Endodermal cell (in vitro differentiated cells): ENCODE data around the gene SERPINB5. TPM values are rescaled to one million over a fixed set of nuclear protein-coding genes. Genes with fewer than 3 reads are reported as not detected.

Source experiments
- DNase-seq: peaks from one replicate; pipeline ENCODE4 v3.0.0-alpha.2; 2017
- H3K27ac ChIP-seq: 2 replicates; pipeline ENCODE4 v1.5.1; 2013; ENCODE audit warnings: mild to moderate bottlenecking, low read depth, low read length, moderate library complexity
- H3K27me3 ChIP-seq: 2 replicates; pipeline ENCODE4 v1.6.1; 2013; ENCODE audit warnings: mild to moderate bottlenecking, low read length, moderate library complexity; ENCODE audit not compliant: insufficient read depth, control insufficient read depth, poor library complexity, severe bottlenecking
- H3K36me3 ChIP-seq: 2 replicates; pipeline ENCODE4 v1.7.0; 2013; ENCODE audit warnings: mild to moderate bottlenecking, low read length, moderate library complexity; ENCODE audit not compliant: control insufficient read depth, insufficient read depth
- H3K4me1 ChIP-seq: one replicate; pipeline ENCODE4 v1.7.0; 2013; ENCODE audit warnings: low read length; ENCODE audit not compliant: control insufficient read depth, insufficient read depth
- H3K4me3 ChIP-seq: 2 replicates; pipeline ENCODE4 v1.5.1; 2013; ENCODE audit warnings: mild to moderate bottlenecking, low read length, moderate library complexity
- H3K9ac ChIP-seq: 2 replicates; pipeline ENCODE4 v1.6.1; 2013; ENCODE audit warnings: mild to moderate bottlenecking, low read length, moderate library complexity; ENCODE audit not compliant: poor library complexity, severe bottlenecking; ENCODE audit errors: extremely low read depth
- H3K9me3 ChIP-seq: 2 replicates; pipeline ENCODE4 v1.6.1; 2013; ENCODE audit warnings: mild to moderate bottlenecking, low read length, moderate library complexity; ENCODE audit not compliant: control insufficient read depth
- H3K27ac Mint-ChIP-seq: 2 replicates; pipeline ENCODE4 v1.8.0; 2020; ENCODE audit warnings: mixed read lengths
- H3K27me3 Mint-ChIP-seq: 2 replicates; pipeline ENCODE4 v1.8.0; 2021; ENCODE audit warnings: mild to moderate bottlenecking, mixed read lengths; ENCODE audit not compliant: insufficient read depth
- H3K36me3 Mint-ChIP-seq: 2 replicates; pipeline ENCODE4 v1.8.0; 2020; ENCODE audit warnings: low read depth, mixed read lengths
- H3K4me1 Mint-ChIP-seq: 2 replicates; pipeline ENCODE4 v1.8.0; 2020; ENCODE audit warnings: mixed read lengths
- H3K4me3 Mint-ChIP-seq: 2 replicates; pipeline ENCODE4 v1.8.0; 2020; ENCODE audit warnings: mild to moderate bottlenecking, moderate library complexity, mixed read lengths
- H3K9me3 Mint-ChIP-seq: 2 replicates; pipeline ENCODE4 v1.8.0; 2020; ENCODE audit warnings: mild to moderate bottlenecking, mixed read lengths
- CTCF ChIP-seq: fragments of 200-600 bp; sonication (generic); conservative IDR thresholded peaks from 2 replicates; pipeline ENCODE4 v1.5.0; 2021; ENCODE audit warnings: antibody characterized with exemption, mild to moderate bottlenecking
- WGBS, 2 experiments: methylation state at CpG; one replicate each; pipeline versions ENCODE4 v1.1.5 to v1.1.7; 2013; ENCODE audit warnings: missing lambda C conversion rate in 2 of 2, mixed read lengths in 1 of 2; ENCODE audit not compliant: insufficient coverage in 1 of 2, insufficient read length in 1 of 2; 5-methylcytosine and 5-hydroxymethylcytosine counted together
- total RNA-seq, 2 donors: library from RNA; stranded (reverse); fragmentation: NEBNext Ultra II Directional in 1 of 2; extraction: Animal tissue kit (Norgen Biotek cat#: 25700) in 1 of 2; gene quantifications; 2 replicates in 1 of 2; 3 replicates in 1 of 2; pipeline ENCODE4 v1.2.1, GENCODE V29; 2021

Gene SERPINB5
- total RNA-seq, 2 donors from 2014 or later: 3.3 TPM; not detected in 1

GRCh38 chr18:63480915-63481314 lies 4.2 kb downstream of the SERPINB5 start:
- Histone ChIP-seq H3K9me3 (no peaks in the 10 kb centered on the region), H3K36me3 (no peaks in the 10 kb centered on the region), H3K27me3 (no peaks in the 10 kb centered on the region), H3K9ac (no peak overlapping the region), H3K4me1 (peaks cover 2% of the 10 kb centered on the region), H3K27ac (no peak overlapping the region), H3K4me3 (no peak overlapping the region)
- Mint-ChIP-seq H3K36me3 (no peaks in the 10 kb centered on the region), H3K27me3 (no peaks in the 10 kb centered on the region), H3K4me3 (no peak overlapping the region), H3K27ac (no peak overlapping the region), H3K9me3 (no peaks in the 10 kb centered on the region), H3K4me1 (peaks cover 7% of the 10 kb centered on the region)
- no peak for DNase-seq
- WGBS, 2 experiments: 63 to 80% methylated on average over 2 of the region's 2 CpGs
- no peak for TF ChIP-seq CTCF

- Histone ChIP-seq H3K4me1 (no peaks in the 10 kb centered on the region), H3K36me3 (no peaks in the 10 kb centered on the region), H3K9me3 (no peaks in the 10 kb centered on the region), H3K4me3 (no peak overlapping the region), H3K27me3 (no peaks in the 10 kb centered on the region), H3K27ac (no peak overlapping the region), H3K9ac (no peak overlapping the region)
- peaks cover 6% of the 10 kb centered on the region for H3K4me1 Mint-ChIP-seq
- 86 to 94% methylated on average over 1 to 2 of the region's 2 CpGs for WGBS, 2 experiments
- TF ChIP-seq CTCF: no peak
- H3K27me3 Mint-ChIP-seq: no peaks in the 10 kb centered on the region
- H3K27ac Mint-ChIP-seq: no peak overlapping the region
- peaks cover 4% of the 10 kb centered on the region for H3K9me3 Mint-ChIP-seq
- no peak for DNase-seq
- no peak overlapping the region for H3K4me3 Mint-ChIP-seq
- H3K36me3 Mint-ChIP-seq: no peaks in the 10 kb centered on the region
Measured at GRCh38 chr18:63487676-63488075, 10.9 kb downstream of the SERPINB5 start.

- no peaks in the 10 kb centered on the region for H3K36me3 Mint-ChIP-seq
- H3K27me3 ChIP-seq: no peaks in the 10 kb centered on the region
- DNase-seq: no peak
- H3K4me3 ChIP-seq: no peak overlapping the region
- H3K4me3 Mint-ChIP-seq: no peak overlapping the region
- peaks cover 4% of the 10 kb centered on the region for H3K9me3 Mint-ChIP-seq
- H3K27ac ChIP-seq: no peak overlapping the region
- H3K9ac ChIP-seq: no peak overlapping the region
- WGBS, 2 experiments: 83 to 100% methylated on average over 2 of the region's 2 CpGs
- no peaks in the 10 kb centered on the region for H3K4me1 ChIP-seq
- H3K27ac Mint-ChIP-seq: no peak overlapping the region
- H3K9me3 ChIP-seq: no peaks in the 10 kb centered on the region
- H3K27me3 Mint-ChIP-seq: no peaks in the 10 kb centered on the region
- no peaks in the 10 kb centered on the region for H3K36me3 ChIP-seq
- H3K4me1 Mint-ChIP-seq: peaks cover 6% of the 10 kb centered on the region
- TF ChIP-seq CTCF: no peak
Measured at GRCh38 chr18:63488160-63488559, 11.4 kb downstream of the SERPINB5 start.
